Thyroid gland (tissue), 4 donors: ENCODE data around the gene TXNL4A. TPM values are rescaled to one million over a fixed set of nuclear protein-coding genes. Genes with fewer than 3 reads are reported as not detected.
A peak's percentile ranks its signal among the peaks of the same experiment; 100 is the strongest.

Experiments
- DNase-seq, 2 donors: peaks; one replicate each; pipeline ENCODE4 v3.0.0-alpha.2; 2019
- H3K27ac ChIP-seq, 3 donors: fragments of 200-600 bp; sonication (generic); 1 replicate in 2 of 3; 2 replicates in 1 of 3; pipeline ENCODE4 v1.5.1; 2016 to 2019; ENCODE audit warnings: mild to moderate bottlenecking in 1 of 3, moderate library complexity in 1 of 3
- H3K27me3 ChIP-seq: fragments of 200-600 bp; sonication (generic); one replicate; pipeline ENCODE4 v1.5.1; 2019
- H3K36me3 ChIP-seq, 2 donors: fragments of 200-600 bp; sonication (generic); one replicate each; pipeline ENCODE4 v1.5.1; 2016 to 2019
- H3K4me1 ChIP-seq, 2 donors: fragments of 200-600 bp; sonication (generic); one replicate each; pipeline ENCODE4 v1.5.1; 2017 to 2019
- H3K4me3 ChIP-seq, 3 donors: fragments of 200-600 bp; sonication (generic); replicated peaks in 1 of 3; 1 replicate in 2 of 3; 2 replicates in 1 of 3; pipeline ENCODE4 v1.5.1; 2016; ENCODE audit warnings: mild to moderate bottlenecking in 1 of 3
- H3K9me3 ChIP-seq: fragments of 200-600 bp; sonication (generic); one replicate; pipeline ENCODE4 v1.5.1; 2017
- POLR2A ChIP-seq, 2 donors: fragments of 450-650 bp; IDR thresholded peaks; one replicate each; pipeline ENCODE4 v1.6.1; 2017; ENCODE audit warnings: antibody characterized with exemption in 2 of 2, mild to moderate bottlenecking in 2 of 2, moderate library complexity in 1 of 2
- WGBS, 2 donors: methylation state at CpG; one replicate each; pipeline ENCODE4 v1.1.5; 2017; 5-methylcytosine and 5-hydroxymethylcytosine counted together
- intact Hi-C: fragments of 100-400 bp; cut with DNase I; formaldehyde crosslinking; loops from one replicate; pipeline ENCODE4 v1.15.1; 2023
- total RNA-seq, 4 donors: library from RNA; depleted of rRNA; stranded (reverse); fragments of >200 nt; gene quantifications; one replicate each; pipeline ENCODE4 v1.2.3, GENCODE V29; 2016
- TF ChIP-seq, protein P1 (sequence below), 6 experiments: fragments of 200-600 bp in 3 of 6; fragments of 450-650 bp in 3 of 6; sonication (generic) in 3 of 6; IDR thresholded peaks; one replicate each; pipeline ENCODE4 v1.5.1; 2016 to 2019; ENCODE audit warnings: antibody characterized with exemption in 6 of 6, mild to moderate bottlenecking in 2 of 6, inconsistent platforms in 1 of 6, moderate library complexity in 1 of 6

Gene TXNL4A
- total RNA-seq, 4 donors from 2014 or later, result 22.9 to 37.4 (median 30.2) TPM

DNA sequence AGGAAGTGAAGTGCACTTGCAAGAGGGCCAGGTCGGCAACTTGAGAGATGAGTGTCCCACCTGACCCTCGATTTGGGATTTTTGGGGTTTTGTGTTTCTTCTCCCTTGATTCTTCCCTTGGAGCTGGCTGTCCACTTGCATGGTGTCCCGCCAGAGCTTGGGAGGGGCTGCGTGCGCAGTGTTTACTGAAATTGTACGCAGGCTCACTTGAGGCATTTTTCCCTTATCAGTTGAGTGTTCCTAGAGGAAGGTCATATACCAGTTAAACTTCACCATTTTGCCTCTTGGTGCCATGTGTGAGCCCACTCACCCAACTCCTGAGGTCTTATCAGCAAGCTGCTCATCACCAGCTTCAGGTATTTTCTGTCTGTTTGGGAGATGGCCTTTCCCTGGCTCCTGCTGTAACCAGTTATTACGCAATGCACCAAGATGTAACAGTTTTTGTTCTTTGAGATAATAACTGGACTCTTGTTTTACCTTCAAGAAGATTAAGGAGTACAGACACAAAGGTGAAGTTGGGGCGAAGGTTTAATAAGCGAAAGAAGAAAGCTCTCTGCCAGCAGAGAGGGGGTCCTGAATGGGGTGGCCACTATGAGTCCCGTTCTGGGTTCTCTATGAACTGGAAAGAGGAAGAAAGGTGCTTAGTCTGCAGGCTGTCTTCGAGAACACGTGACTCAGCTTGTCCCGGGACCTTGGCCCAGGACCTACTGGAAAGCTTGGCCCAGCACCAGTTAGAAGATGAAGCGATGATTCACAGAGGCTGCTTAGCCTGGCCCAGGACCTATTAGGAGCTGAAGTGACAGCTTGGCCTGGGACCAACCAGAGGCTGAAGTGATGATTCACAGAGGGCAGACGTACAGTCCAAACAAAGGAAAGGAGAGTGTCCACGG lies 21.5 kb upstream of the TXNL4A start:
- 65 to 87% methylated on average over 16 of the region's 16 CpGs for WGBS, 2 donors
- no peak overlapping the region for H3K4me3 ChIP-seq
- peak; percentile 32 to 72 for DNase-seq

DNA sequence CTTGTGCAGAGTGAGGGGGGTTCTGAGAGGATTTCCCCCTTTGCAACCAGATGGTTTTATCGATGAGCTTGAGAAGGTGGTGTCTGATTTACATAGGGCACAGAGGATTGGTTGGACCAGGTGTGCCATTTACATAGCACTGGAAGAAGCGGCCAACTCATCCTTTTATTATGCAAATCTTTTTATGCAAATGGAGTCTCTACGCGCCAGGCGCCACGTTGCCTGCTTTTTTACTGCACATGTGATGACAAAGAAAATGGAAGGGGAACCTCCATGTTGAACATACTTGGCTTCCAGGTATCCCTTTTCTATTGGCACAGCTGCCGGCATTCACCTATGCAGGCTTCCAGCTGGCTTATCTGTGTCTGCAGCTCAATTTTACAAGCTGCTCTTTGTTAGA lies 18.4 kb upstream of the TXNL4A start:
- 67 to 75% methylated on average over 7 of the region's 7 CpGs for WGBS, 2 donors
- H3K4me3 ChIP-seq, result no peak overlapping the region
- H3K27ac ChIP-seq, result no peak overlapping the region
- intact Hi-C loops, result loop anchor here (10.0 kb wide), 1 partner anchor 48 kb away; no protein-coding TSS in a partner anchor
- no peaks in the 10 kb centered on the region for H3K27me3 ChIP-seq
- no peaks in the 10 kb centered on the region for H3K4me1 ChIP-seq
- H3K36me3 ChIP-seq, result no peaks in the 10 kb centered on the region
- no peaks in the 10 kb centered on the region for H3K9me3 ChIP-seq
- no peak for DNase-seq
- TF ChIP-seq POLR2A (IDR thresholded peaks at IDR 0.05), result no peak
- TF ChIP-seq, protein P1, sequence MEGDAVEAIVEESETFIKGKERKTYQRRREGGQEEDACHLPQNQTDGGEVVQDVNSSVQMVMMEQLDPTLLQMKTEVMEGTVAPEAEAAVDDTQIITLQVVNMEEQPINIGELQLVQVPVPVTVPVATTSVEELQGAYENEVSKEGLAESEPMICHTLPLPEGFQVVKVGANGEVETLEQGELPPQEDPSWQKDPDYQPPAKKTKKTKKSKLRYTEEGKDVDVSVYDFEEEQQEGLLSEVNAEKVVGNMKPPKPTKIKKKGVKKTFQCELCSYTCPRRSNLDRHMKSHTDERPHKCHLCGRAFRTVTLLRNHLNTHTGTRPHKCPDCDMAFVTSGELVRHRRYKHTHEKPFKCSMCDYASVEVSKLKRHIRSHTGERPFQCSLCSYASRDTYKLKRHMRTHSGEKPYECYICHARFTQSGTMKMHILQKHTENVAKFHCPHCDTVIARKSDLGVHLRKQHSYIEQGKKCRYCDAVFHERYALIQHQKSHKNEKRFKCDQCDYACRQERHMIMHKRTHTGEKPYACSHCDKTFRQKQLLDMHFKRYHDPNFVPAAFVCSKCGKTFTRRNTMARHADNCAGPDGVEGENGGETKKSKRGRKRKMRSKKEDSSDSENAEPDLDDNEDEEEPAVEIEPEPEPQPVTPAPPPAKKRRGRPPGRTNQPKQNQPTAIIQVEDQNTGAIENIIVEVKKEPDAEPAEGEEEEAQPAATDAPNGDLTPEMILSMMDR (IDR thresholded peaks at IDR 0.05), result no peak

More for the DNA sequence above, 21.5 kb upstream of the TXNL4A start:
- Histone ChIP-seq H3K27ac (peak overlapping the region in 1 of 3 donors; percentile 29), H3K4me1 (no peaks in the 10 kb centered on the region), H3K9me3 (no peaks in the 10 kb centered on the region), H3K27me3 (no peaks in the 10 kb centered on the region), H3K36me3 (no peaks in the 10 kb centered on the region)
- intact Hi-C loops, result loop anchor here (10.0 kb wide), 1 partner anchor 45 kb away; no protein-coding TSS in a partner anchor
- TF ChIP-seq POLR2A (IDR thresholded peaks at IDR 0.05), result no peak
- TF ChIP-seq, protein P1 (IDR thresholded peaks at IDR 0.05), result no peak

GRCh38 chr18:80004600-80005342 lies 16.4 kb upstream of the TXNL4A start:
- H3K27me3 ChIP-seq, result no peaks in the 10 kb centered on the region
- no peak for DNase-seq
- H3K27ac ChIP-seq, result no peak overlapping the region
- no peak overlapping the region for H3K4me3 ChIP-seq
- no peaks in the 10 kb centered on the region for H3K36me3 ChIP-seq
- WGBS, 2 donors, result 76 to 77% methylated on average over 12 of the region's 12 CpGs
- no peaks in the 10 kb centered on the region for H3K9me3 ChIP-seq
- TF ChIP-seq, protein P1 (IDR thresholded peaks at IDR 0.05), result no peak
- TF ChIP-seq POLR2A (IDR thresholded peaks at IDR 0.05), result no peak
- intact Hi-C loops, result loop anchor here (10.0 kb wide), 1 partner anchor 50 kb away; no protein-coding TSS in a partner anchor
- H3K4me1 ChIP-seq, result no peaks in the 10 kb centered on the region

GRCh38 chr18:80002468-80002867 lies 14.1 kb upstream of the TXNL4A start:
- 91 to 97% methylated on average over 5 of the region's 5 CpGs for WGBS, 2 donors

More at GRCh38 chr18:80002468-80002867, 14.1 kb upstream of the TXNL4A start:
- no peaks in the 10 kb centered on the region for H3K36me3 ChIP-seq
- intact Hi-C loops, result loop anchor here (10.0 kb wide), 1 partner anchor 52 kb away; no protein-coding TSS in a partner anchor
- H3K4me1 ChIP-seq, result no peaks in the 10 kb centered on the region
- H3K9me3 ChIP-seq, result no peaks in the 10 kb centered on the region
- DNase-seq, result no peak
- H3K4me3 ChIP-seq, result no peak overlapping the region
- H3K27ac ChIP-seq, result no peak overlapping the region
- TF ChIP-seq, protein P1 (IDR thresholded peaks at IDR 0.05), result no peak
- no peak for TF ChIP-seq POLR2A (IDR thresholded peaks at IDR 0.05)
- H3K27me3 ChIP-seq, result no peaks in the 10 kb centered on the region
